Gastroesophageal sphincter (tissue), 3 donors: ENCODE data around the gene DNAAF5.

ENCODE experiments used
- CTCF ChIP-seq, 4 experiments: fragments of 200-600 bp in 2 of 4; fragments of 450-650 bp in 2 of 4; sonication (generic) in 1 of 4; IDR thresholded peaks; one replicate each; pipeline ENCODE4 v1.5.1; 2017 to 2019; ENCODE audit warnings: antibody characterized with exemption in 4 of 4, mild to moderate bottlenecking in 2 of 4, moderate library complexity in 2 of 4
- EP300 ChIP-seq: sonication (generic); formaldehyde crosslinking; IDR thresholded peaks from one replicate; pipeline ENCODE4 v1.6.1; 2017; ENCODE audit warnings: antibody characterized with exemption, mild to moderate bottlenecking

- no peak for TF ChIP-seq CTCF (IDR thresholded peaks at IDR 0.05)
- TF ChIP-seq EP300 = no peak
Observed at GRCh38 chr7:757741-758163, 31.3 kb downstream of the DNAAF5 start.
